Measurements from ENCODE around the gene PPP4R4. TPM values are rescaled to one million over a fixed set of nuclear protein-coding genes. Genes with fewer than 3 reads are reported as not detected.

PPP4R4 gene
- total RNA-seq, 1 experiment from 2014 or later: 5.5 TPM

DNA sequence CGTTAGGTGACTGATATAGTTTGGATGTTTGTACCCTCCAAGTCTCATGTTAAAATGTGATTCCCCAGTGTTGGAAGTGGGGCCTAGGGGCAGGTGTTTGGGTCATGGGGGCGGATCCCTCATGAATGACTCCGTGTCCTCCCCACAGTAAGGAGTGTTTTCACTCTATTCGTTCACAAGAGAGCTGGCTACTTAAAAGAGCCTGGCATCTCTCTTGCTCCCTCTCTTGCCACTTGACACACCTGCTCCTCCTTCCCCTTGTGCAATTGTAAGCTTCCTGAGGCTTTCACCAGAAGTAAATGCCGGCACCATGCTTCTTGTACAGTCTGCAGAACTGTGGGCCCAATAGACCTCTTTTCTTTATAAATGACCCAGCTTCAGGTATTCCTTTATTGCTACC, 47.3 kb upstream of the PPP4R4 start:
- H3K9me2 ChIP-seq (ENCODE audit: insufficient read depth): no peaks in the 10 kb centered on the region
- H3K9ac ChIP-seq (ENCODE audit: low read length): no peak overlapping the region
- BruUV-seq (replicated peaks): no TSS peak
- no peaks in the 10 kb centered on the region for H3K9me3 ChIP-seq (ENCODE audit: control insufficient read depth in 1 of 2, insufficient read depth in 1 of 2, low read depth in 1 of 2, low read length in 2 of 2)
- CTCF ChIA-PET: no interaction called here
- no peak overlapping the region for H3K27ac ChIP-seq (ENCODE audit: low read depth, low read length)
- H3K4me1 ChIP-seq (ENCODE audit: control insufficient read depth in 1 of 2, insufficient read depth in 2 of 2, low read length in 2 of 2): peaks cover 6 to 22% of the 10 kb centered on the region in 2 experiments; a peak in 3 of 4 replicates
- POLR2A ChIA-PET: no interaction called here
- TF ChIP-seq ELF1 (IDR thresholded peaks at IDR 0.05; ENCODE audit: borderline replicate concordance, low read depth) (no peak), CBX3 (IDR thresholded peaks at IDR 0.05; ENCODE audit: low read depth) (no peak), CEBPB (IDR thresholded peaks at IDR 0.05; ENCODE audit: low read depth) (no peak), JUND (IDR thresholded peaks at IDR 0.05) (no peak), ZFX (IDR thresholded peaks at IDR 0.05) (no peak), ZNF274 (IDR thresholded peaks at IDR 0.05; ENCODE audit: low read depth, low read length) (no peak), FOSL1 (IDR thresholded peaks at IDR 0.05; ENCODE audit: low read depth) (no peak), SIN3A (IDR thresholded peaks at IDR 0.05; ENCODE audit: low read depth) (no peak), EGR1 (IDR thresholded peaks at IDR 0.05; ENCODE audit: low read depth) (no peak), SP1 (IDR thresholded peaks at IDR 0.05; ENCODE audit: low read depth) (no peak), EZH2 (IDR thresholded peaks at IDR 0.05) (no peak), SRF (IDR thresholded peaks at IDR 0.05; ENCODE audit: low read depth) (no peak), TCF7L2 (IDR thresholded peaks at IDR 0.05; ENCODE audit: borderline replicate concordance, extremely low read depth, insufficient read depth, insufficient read length) (no peak)
- TF ChIP-seq, protein P1, sequence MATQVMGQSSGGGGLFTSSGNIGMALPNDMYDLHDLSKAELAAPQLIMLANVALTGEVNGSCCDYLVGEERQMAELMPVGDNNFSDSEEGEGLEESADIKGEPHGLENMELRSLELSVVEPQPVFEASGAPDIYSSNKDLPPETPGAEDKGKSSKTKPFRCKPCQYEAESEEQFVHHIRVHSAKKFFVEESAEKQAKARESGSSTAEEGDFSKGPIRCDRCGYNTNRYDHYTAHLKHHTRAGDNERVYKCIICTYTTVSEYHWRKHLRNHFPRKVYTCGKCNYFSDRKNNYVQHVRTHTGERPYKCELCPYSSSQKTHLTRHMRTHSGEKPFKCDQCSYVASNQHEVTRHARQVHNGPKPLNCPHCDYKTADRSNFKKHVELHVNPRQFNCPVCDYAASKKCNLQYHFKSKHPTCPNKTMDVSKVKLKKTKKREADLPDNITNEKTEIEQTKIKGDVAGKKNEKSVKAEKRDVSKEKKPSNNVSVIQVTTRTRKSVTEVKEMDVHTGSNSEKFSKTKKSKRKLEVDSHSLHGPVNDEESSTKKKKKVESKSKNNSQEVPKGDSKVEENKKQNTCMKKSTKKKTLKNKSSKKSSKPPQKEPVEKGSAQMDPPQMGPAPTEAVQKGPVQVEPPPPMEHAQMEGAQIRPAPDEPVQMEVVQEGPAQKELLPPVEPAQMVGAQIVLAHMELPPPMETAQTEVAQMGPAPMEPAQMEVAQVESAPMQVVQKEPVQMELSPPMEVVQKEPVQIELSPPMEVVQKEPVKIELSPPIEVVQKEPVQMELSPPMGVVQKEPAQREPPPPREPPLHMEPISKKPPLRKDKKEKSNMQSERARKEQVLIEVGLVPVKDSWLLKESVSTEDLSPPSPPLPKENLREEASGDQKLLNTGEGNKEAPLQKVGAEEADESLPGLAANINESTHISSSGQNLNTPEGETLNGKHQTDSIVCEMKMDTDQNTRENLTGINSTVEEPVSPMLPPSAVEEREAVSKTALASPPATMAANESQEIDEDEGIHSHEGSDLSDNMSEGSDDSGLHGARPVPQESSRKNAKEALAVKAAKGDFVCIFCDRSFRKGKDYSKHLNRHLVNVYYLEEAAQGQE (IDR thresholded peaks at IDR 0.05; ENCODE audit: low read depth): no peak
- TF ChIP-seq, protein P2, sequence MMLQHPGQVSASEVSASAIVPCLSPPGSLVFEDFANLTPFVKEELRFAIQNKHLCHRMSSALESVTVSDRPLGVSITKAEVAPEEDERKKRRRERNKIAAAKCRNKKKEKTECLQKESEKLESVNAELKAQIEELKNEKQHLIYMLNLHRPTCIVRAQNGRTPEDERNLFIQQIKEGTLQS (IDR thresholded peaks at IDR 0.05): no peak
- ATAC-seq: no peak
- RAD21 ChIA-PET (ENCODE audit: low non-redundant PET in 1 of 2, low total read pairs in 2 of 2, uncharacterized antibody in 2 of 2, unreplicated experiment in 2 of 2): no interaction called here
- H4K20me1 ChIP-seq (ENCODE audit: insufficient read depth): no peaks in the 10 kb centered on the region
- H3K4me2 ChIP-seq (ENCODE audit: low read length): no peak overlapping the region
- no peaks in the 10 kb centered on the region for H3K79me2 ChIP-seq (ENCODE audit: insufficient read depth, low read length)
- no peak overlapping the region for H3K4me3 ChIP-seq (replicated peaks in 1 of 2; ENCODE audit: low read depth in 1 of 2, low read length in 2 of 2)
- no peaks in the 10 kb centered on the region for H3K36me3 ChIP-seq (ENCODE audit: control insufficient read depth in 1 of 2, insufficient read depth in 2 of 2, low read length in 2 of 2)
- no peak overlapping the region for H2AFZ ChIP-seq (ENCODE audit: low read depth, low read length, poor library complexity, severe bottlenecking)
- intact Hi-C loops (cut with micrococcal nuclease): no loop called here
- DNase-seq (ENCODE audit: low read depth, low spot score): no peak
- H3K27me3 ChIP-seq (ENCODE audit: insufficient read depth, low read length): no peaks in the 10 kb centered on the region
